MM.1S (cell line): ENCODE measurements around the gene SLX4IP.

Experiments
- DNase-seq: peaks from one replicate; pipeline ENCODE4 v3.0.0-alpha.2; 2015
- H2AFZ ChIP-seq: fragments of 300-600 bp; sonication (generic); 2 replicates; pipeline ENCODE4 v1.6.0; 2016; ENCODE audit warnings: antibody characterized with exemption, low read length
- H3F3A ChIP-seq: fragments of 300-600 bp; sonication (generic); 2 replicates; pipeline ENCODE4 v1.6.1; 2016; ENCODE audit warnings: mild to moderate bottlenecking, antibody characterized with exemption, low read length, moderate library complexity, mixed read lengths; ENCODE audit not compliant: insufficient read depth
- H3K27ac ChIP-seq: fragments of 300-600 bp; sonication (generic); 2 replicates; pipeline ENCODE4 v1.5.1; 2016; ENCODE audit warnings: mild to moderate bottlenecking, low read length
- H3K27me3 ChIP-seq: fragments of 300-600 bp; sonication (generic); replicated peaks from 2 replicates; pipeline ENCODE4 v1.6.0; 2016; ENCODE audit warnings: low read length; ENCODE audit not compliant: insufficient read depth
- H3K36me3 ChIP-seq: fragments of 300-600 bp; sonication (generic); replicated peaks from 2 replicates; pipeline ENCODE4 v1.6.1; 2016; ENCODE audit warnings: mild to moderate bottlenecking, low read length, mixed read lengths; ENCODE audit not compliant: insufficient read depth
- H3K4me1 ChIP-seq: fragments of 300-600 bp; sonication (generic); 2 replicates; pipeline ENCODE4 v1.6.1; 2016; ENCODE audit warnings: low read length, mixed read lengths
- H3K4me2 ChIP-seq: fragments of 300-600 bp; sonication (generic); 2 replicates; pipeline ENCODE4 v1.6.0; 2016; ENCODE audit warnings: low read depth, low read length
- H3K4me3 ChIP-seq: fragments of 300-600 bp; sonication (generic); 2 replicates; pipeline ENCODE4 v1.5.1; 2016; ENCODE audit warnings: low read length, mixed read lengths
- H3K79me2 ChIP-seq: fragments of 300-600 bp; sonication (generic); 2 replicates; pipeline ENCODE4 v1.6.1; 2016; ENCODE audit warnings: mixed run types, low read length, mixed read lengths
- H3K9ac ChIP-seq: fragments of 300-600 bp; sonication (generic); 2 replicates; pipeline ENCODE4 v1.6.1; 2016; ENCODE audit warnings: low read length, mixed read lengths
- H3K9me2 ChIP-seq: fragments of 300-600 bp; sonication (generic); replicated peaks from 2 replicates; pipeline ENCODE4 v1.6.1; 2016; ENCODE audit warnings: mild to moderate bottlenecking, low read length, mixed read lengths; ENCODE audit not compliant: insufficient read depth
- H3K9me3 ChIP-seq: fragments of 300-600 bp; sonication (generic); replicated peaks from 2 replicates; pipeline ENCODE4 v1.6.1; 2016; ENCODE audit warnings: mild to moderate bottlenecking, low read length, mixed read lengths; ENCODE audit not compliant: insufficient read depth
- H4K20me1 ChIP-seq: fragments of 300-600 bp; sonication (generic); 2 replicates; pipeline ENCODE4 v1.6.1; 2016; ENCODE audit warnings: mild to moderate bottlenecking, low read length, moderate library complexity, mixed read lengths; ENCODE audit not compliant: insufficient read depth
- CTCF ChIP-seq: fragments of 300-600 bp; sonication (generic); IDR thresholded peaks from 2 replicates; pipeline ENCODE4 v1.5.1; 2016; ENCODE audit warnings: antibody characterized with exemption, low read length, mixed read lengths
- EZH2 ChIP-seq: fragments of 300-600 bp; sonication (generic); optimal IDR thresholded peaks from 2 replicates; pipeline ENCODE3; 2017; ENCODE audit warnings: low read depth, mild to moderate bottlenecking, antibody characterized with exemption, low read length, mixed read lengths
- EZH2phosphoT487 ChIP-seq: fragments of 300-600 bp; sonication (generic); IDR thresholded peaks from 2 replicates; pipeline ENCODE4 v1.6.1; 2018; ENCODE audit warnings: antibody characterized with exemption, low read length

SLX4IP gene

DNA sequence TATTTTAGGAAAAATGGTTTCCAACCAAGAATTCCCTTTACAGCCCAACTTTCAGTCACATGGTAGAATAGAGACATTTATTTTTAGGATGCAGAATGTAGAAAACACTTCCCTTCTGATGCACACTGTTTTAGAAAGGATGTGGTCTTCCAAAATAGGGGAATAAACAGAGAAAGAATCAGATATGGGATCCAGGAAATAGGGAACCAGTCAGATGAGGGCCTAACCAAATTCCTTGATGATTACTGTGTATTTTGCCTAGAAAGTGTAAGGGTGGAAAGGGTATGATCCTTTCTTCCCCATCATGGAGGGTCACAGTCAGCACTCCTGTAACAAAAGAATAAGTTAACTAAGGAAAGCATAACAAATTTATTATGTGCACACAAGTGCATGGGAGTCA, 27.4 kb downstream of the SLX4IP start:
- Histone ChIP-seq H3K79me2 (no peaks in the 10 kb centered on the region), H3K9me3 (no peaks in the 10 kb centered on the region), H3K9me2 (no peaks in the 10 kb centered on the region), H3K4me2 (no peak overlapping the region), H3K27me3 (no peaks in the 10 kb centered on the region), H2AFZ (no peak overlapping the region), H3K4me1 (no peaks in the 10 kb centered on the region), H4K20me1 (no peaks in the 10 kb centered on the region), H3K9ac (no peak overlapping the region), H3K4me3 (no peak overlapping the region), H3F3A (no peaks in the 10 kb centered on the region), H3K36me3 (no peaks in the 10 kb centered on the region), H3K27ac (no peak overlapping the region)
- no peak for DNase-seq
- no peak for TF ChIP-seq CTCF
- no peak for TF ChIP-seq EZH2phosphoT487
- TF ChIP-seq EZH2 = no peak

- Histone ChIP-seq H3K4me1 (peaks cover 6% of the 10 kb centered on the region; the same call in 1 of the 2 replicates), H2AFZ (no peak overlapping the region), H3F3A (no peaks in the 10 kb centered on the region), H4K20me1 (no peaks in the 10 kb centered on the region), H3K4me3 (no peak overlapping the region), H3K9ac (no peak overlapping the region), H3K27ac (no peak overlapping the region), H3K36me3 (no peaks in the 10 kb centered on the region), H3K9me2 (no peaks in the 10 kb centered on the region), H3K9me3 (no peaks in the 10 kb centered on the region), H3K79me2 (no peaks in the 10 kb centered on the region), H3K4me2 (no peak overlapping the region), H3K27me3 (no peaks in the 10 kb centered on the region)
- TF ChIP-seq EZH2 (no peak), CTCF (no peak), EZH2phosphoT487 (no peak)
- DNase-seq = no peak
Observed at GRCh38 chr20:10463622-10464021, 28.5 kb downstream of the SLX4IP start.

- Histone ChIP-seq H3K27ac (no peak overlapping the region), H3K27me3 (no peaks in the 10 kb centered on the region), H3K79me2 (no peaks in the 10 kb centered on the region), H3K9me3 (no peaks in the 10 kb centered on the region), H3K4me1 (peaks cover 6% of the 10 kb centered on the region; the same call in 1 of the 2 replicates), H3K9ac (no peak overlapping the region), H3K9me2 (no peaks in the 10 kb centered on the region), H3K4me2 (no peak overlapping the region), H4K20me1 (no peaks in the 10 kb centered on the region), H3K36me3 (no peaks in the 10 kb centered on the region), H3K4me3 (no peak overlapping the region), H2AFZ (no peak overlapping the region), H3F3A (no peaks in the 10 kb centered on the region)
- TF ChIP-seq EZH2phosphoT487 (no peak), CTCF (no peak), EZH2 (no peak)
- DNase-seq = no peak
Observed at GRCh38 chr20:10465135-10465534, 30.0 kb downstream of the SLX4IP start.
